GM19351 (cell line): Measurements from ENCODE around the gene UBE2F.

Experiments
- ATAC-seq: cut with Tn5 transposase; IDR thresholded peaks from one replicate; pipeline ENCODE4 v1.9.1; 2021; ENCODE audit warnings: mild to moderate bottlenecking, moderate library complexity; ENCODE audit not compliant: unreplicated experiment

The UBE2F gene

DNA sequence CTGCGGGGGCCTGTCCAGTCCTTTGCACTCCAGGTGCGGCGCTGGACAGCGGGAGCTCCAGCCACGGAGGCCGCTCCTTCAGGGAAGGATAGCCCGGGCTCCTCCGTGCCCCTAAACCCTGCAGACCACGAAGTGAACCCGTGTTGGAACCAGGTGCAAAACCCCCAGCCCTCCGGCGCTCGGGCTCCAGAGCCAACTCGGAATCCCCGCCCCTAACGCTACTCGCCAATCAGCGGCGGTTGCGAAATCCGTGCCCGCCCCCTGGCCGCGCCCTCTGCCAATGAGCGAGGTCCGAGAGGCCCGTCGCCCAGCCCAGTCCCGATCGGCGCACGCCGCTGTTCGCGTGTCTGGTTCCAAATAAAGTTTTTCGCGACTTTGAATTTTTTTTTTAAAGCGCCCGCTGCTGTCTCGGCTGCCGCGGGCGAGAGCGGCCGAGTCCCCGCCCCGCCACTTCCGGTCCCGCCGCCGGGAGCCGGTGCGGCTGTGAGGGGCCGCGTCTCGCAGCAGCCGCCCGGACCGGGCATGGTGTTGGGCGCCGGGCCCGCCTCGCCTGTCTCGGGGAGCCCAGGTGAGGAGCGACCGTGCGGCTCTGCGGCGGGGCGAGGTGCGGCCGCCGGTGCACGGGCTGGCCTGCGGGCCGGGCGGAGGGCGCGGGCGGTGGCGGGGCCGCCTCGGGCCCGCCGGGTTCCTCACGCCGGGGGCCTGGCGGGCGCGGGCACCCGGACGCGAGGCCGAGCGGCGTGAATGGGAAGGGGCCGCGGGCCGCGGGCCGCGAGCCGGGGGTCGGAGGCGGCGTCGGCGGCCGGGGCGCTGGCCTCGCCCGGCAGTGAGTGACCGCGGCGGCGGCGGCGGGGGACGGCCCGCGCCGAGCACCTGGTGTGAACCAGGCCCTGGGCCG is at the start of gene UBE2F:
Gene UBE2F, plus strand, starts transcription at position 450 of the 898 bp plus-strand sequence. CDS start 6,094 bp downstream, outside the sequence.
- peak; percentile 90 for ATAC-seq

DNA sequence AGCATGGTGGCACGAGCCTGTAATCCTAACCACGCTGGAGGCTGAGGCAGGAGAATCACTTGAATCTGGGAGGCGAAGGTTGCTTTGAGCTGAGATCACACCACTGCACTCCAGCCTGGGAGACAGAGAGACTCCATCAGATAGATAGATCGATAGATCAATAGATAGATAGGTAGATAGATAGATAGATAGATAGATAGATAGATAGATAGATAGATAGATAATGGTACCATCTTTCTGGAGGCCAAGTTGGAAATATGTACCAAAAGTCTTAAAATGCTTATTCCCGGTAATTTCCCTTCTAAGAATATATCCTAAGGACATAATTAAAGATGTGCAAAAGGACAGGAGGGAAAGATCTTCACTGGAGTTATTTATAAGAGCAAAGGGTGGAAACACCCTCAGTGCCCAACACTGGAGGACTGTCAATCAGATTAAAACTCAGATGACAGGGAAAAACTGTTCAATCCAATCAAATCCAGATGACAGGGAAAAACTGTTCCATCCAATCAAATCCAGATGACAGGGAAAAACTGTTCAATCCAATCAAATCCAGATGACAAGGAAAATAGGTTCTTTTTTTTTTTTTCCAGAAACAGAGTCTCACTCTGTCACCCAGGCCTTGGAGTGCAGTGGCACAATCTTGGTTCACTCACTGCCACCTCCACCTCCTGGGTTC is 49.0 kb upstream of the UBE2F start:
- ATAC-seq = no peak

- no peak for ATAC-seq
These were observed 47.2 kb upstream of the UBE2F start for GRCh38 chr2:237919593-237919992.

- no peak for ATAC-seq
These were observed 46.1 kb upstream of the UBE2F start for GRCh38 chr2:237920673-237921072.

- ATAC-seq = no peak
These were observed 44.8 kb upstream of the UBE2F start for GRCh38 chr2:237921967-237922492.

- no peak for ATAC-seq
These were observed 44.0 kb upstream of the UBE2F start for GRCh38 chr2:237922641-237923361.

DNA sequence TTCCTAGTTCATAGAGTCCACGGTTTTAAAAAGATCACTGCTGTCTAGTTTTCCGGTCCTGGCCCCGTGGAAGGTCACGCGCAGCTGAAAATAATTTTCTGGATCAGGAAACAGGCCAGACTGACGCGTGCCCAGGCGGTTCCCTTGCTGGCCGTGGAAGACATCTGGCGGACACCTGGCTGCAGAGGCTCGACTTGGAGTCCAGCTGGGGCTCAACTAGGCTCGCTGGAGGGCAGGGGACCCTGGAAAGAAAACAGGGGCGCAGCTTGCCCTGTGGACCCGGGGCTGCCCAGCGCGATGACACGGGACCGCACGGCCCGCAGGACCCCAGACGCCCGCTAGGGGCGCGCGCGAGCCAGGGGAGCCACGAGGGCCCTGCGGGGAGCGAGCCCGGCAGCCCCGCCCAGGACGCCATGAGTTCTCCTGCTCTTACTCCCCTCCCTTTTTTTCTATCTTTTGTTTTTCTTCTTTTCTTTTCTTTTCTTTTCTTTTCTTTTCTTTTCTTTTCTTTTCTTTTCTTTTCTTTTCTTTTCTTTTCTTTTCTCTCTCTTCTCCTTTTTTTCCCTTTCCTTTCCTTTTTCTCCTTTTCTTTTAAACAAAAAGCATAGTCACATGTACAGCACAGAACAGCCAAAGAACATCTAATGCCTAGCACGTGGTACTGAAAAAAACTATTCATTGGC is 43.2 kb upstream of the UBE2F start:
- peak; percentile 70 for ATAC-seq

DNA sequence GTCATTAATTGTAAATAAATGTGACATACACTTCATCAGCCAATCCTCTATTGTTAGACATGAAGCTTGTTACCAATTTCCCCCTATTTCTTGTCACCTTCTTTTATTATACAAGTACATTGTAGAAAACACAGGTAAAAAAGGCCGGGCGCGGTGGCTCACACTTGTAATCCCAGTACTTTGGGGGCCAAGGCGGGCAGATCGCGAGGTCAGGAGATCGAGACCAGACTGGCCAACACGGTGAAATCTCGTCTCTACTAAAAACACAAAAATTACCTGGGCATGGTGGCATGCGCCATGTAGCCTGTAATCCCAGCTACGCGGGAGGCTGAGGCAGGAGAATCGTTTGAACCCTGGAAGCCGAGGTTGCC is 42.7 kb upstream of the UBE2F start:
- ATAC-seq = no peak

- no peak for ATAC-seq
These were observed 39.7 kb upstream of the UBE2F start for GRCh38 chr2:237927135-237927534.

GRCh38 chr2:237927986-237928385 is 38.8 kb upstream of the UBE2F start:
- ATAC-seq = no peak

GRCh38 chr2:237929979-237930378 is 36.8 kb upstream of the UBE2F start:
- no peak for ATAC-seq

DNA sequence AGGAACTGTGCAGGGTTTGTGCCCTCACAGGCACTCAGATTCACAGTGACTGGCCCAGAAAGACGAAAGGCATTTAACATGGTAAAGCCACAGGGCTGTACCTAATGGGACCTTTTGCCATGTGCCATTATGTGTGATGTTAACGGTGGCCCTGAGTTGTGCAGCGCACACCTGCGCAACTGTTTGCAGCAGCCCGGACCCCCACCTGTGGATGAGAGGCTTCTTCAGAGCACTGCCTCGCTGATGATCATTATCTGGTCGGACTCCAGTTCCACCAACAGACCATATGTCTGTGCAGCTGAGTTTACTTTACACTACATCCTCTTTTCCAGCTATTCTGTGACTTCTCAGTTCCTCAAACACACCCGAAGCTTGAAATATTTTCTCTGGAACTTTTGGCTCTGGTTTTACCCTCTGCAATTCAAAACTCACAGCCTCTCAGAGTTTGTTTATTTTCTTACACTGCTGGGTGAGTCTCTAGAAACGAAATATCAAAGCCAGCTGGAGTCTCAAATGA is 35.6 kb upstream of the UBE2F start:
- ATAC-seq = no peak

DNA sequence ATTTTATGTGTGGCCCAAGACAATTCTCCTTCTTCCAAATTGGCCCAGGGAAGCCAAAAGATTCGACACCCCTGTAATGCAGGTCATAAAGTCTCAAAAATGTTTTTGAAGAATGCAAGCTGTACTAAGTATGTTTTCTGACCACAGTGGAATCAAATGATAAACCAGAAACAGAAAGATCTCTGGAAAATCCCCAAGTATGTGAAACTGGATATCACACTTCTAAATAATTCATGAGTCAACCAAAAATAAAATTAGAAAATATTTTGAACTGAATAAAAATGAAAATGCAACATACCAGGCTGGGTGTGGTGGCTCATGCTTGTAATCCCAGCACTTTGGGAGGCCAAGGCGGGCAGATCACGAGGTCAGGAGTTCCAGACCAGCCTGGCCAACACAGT is 34.1 kb upstream of the UBE2F start:
- no peak for ATAC-seq

- no peak for ATAC-seq
These were observed 32.6 kb upstream of the UBE2F start for GRCh38 chr2:237934186-237934585.

DNA sequence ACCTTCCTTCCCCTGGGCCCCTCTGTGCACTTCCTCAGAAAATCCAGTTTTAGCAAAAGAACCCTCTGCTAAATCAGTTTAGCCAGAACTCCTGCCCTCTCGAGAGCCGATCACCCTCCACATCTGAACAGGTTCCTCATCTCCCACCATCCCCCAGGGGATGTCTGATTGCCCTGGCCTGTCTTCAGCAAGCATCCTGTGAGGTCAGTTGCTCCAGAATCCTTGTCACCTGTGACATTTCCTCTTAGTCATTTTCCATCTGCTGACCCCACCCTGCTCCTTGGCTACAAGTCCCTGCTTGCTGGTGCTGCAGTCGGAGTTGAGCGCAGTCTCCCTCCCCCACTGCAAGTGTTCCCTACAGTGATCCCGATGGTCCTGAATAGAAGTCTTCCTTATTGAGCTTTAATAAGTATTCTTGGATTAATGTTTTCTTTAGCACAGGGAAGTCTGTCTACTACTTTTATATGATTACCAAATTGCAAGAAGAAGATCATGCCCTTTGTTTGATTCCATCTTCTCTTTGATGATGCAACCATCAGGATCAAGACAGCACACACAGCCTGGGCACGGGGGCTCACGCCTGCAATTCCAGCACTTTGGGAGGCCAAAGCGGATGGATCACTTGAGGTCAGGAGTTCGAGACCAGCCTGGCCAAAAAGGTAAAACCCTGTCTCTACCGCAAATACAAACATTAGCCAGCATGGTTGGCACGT is 30.9 kb upstream of the UBE2F start:
- no peak for ATAC-seq

- no peak for ATAC-seq
These were observed 27.6 kb upstream of the UBE2F start for GRCh38 chr2:237939251-237939650.

DNA sequence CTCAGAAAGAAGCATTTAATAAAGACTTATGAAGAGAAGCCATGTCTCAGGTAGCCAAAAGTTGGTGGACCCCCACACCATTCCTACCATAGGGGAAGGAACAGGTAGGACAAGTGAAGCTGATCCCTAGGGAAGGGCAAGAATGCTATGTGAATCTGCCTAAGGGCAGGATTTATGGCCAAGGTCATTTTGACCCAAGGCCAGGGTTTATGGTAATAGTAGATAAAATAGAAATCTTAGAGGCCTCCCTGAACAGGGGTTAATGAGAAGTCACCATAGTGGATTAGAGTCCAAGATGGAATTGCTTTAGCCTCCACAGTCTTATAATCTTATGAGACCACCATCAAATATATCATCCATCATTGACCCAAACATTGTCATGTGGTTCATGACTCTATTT is 26.0 kb upstream of the UBE2F start:
- ATAC-seq = no peak

DNA sequence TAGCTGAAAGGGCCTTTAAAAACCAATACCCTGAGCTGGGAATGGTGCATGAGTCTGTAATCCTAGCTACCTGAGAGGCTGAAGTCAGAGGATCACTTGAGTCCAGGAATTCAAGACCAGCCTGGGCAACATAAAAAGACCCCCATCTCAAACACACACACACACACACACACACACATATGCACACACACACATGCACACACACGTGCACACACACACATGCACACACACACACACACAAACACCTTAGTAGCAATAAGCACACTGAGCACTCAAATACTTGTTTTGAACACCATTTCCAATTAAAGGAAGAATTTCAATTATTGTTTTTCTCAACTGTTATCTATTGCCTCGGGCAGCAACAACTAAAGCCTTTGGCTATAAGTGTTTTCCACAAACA is 25.6 kb upstream of the UBE2F start:
- ATAC-seq = no peak

GRCh38 chr2:237942513-237942899 is 24.3 kb upstream of the UBE2F start:
- no peak for ATAC-seq
